HG02970 (cell line): ENCODE measurements around the gene UAP1.

ENCODE experiments used
- ATAC-seq: cut with Tn5 transposase; IDR thresholded peaks from one replicate; pipeline ENCODE4 v1.9.1; 2021; ENCODE audit warnings: mild to moderate bottlenecking, moderate library complexity, moderate number of reproducible peaks; ENCODE audit not compliant: unreplicated experiment, low FRiP score

Gene UAP1

DNA sequence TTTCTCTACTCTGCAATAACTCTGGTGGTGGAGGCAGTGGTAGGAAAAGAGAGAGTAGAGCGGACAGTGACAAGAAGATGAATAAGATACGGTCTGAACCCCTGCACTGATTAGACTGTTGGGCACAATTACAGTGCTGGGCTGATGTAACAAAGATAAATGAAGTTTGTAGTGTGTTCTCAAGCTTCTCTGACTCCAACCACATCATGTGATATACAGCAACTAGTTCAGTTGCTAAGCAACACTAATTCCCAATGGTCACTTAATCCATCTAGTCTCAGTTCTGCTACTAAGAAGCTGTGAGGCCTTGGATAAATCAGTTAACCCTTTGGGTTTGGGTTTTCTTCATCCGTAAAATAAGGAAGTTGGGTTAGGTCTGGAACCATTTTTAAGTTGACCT, 88.1 kb downstream of the UAP1 start:
- no peak for ATAC-seq
